HCT116 (cell line): ENCODE data around the gene SPRN. TPM values are rescaled to one million over a fixed set of nuclear protein-coding genes. Genes with fewer than 3 reads are reported as not detected.

ENCODE experiments used
- ATAC-seq: fragments of 200-7000 bp; cut with Tn5 transposase; 2 replicates; pipeline ENCODE4 v1.9.1; 2020; ENCODE audit warnings: mild to moderate bottlenecking, moderate library complexity
- BruUV-seq: library from RNA; stranded (reverse); fragments of 400-500 nt; replicated peaks from 2 replicates; lab custom pipeline; 2021; lab: Mats Ljungman, UMichigan
- CTCF ChIA-PET: fragments of 300-600 bp; sonication (Branson Sonifier 250); formaldehyde crosslinking; loops from one replicate; lab custom pipeline; 2021; ENCODE audit warnings: antibody characterized with exemption; lab: Charles Lee
- POLR2A ChIA-PET: fragments of 300-600, 350-600 bp; sonication (Branson Sonifier 250); formaldehyde crosslinking; loops from one replicate; lab custom pipeline; 2021; ENCODE audit warnings: antibody characterized with exemption; lab: Charles Lee
- RAD21 ChIA-PET, 2 experiments: fragments of 300-600 bp; sonication (Branson Sonifier 250); formaldehyde crosslinking; loops; one replicate each; lab custom pipeline; 2023; ENCODE audit warnings: low total read pairs in 2 of 2; ENCODE audit not compliant: uncharacterized antibody in 2 of 2, unreplicated experiment in 2 of 2, low non-redundant PET in 1 of 2; lab: Charles Lee
- DNase-seq: peaks from one replicate; pipeline ENCODE4 v3.0.0-alpha.2; 2010; ENCODE audit warnings: low read depth, low spot score
- H2AFZ ChIP-seq: fragments of 200-600 bp; shearing (Covaris generic), sonication (generic); 2 replicates; pipeline ENCODE4 v1.6.1; 2017; ENCODE audit warnings: low read depth, mixed run types, mixed read lengths, antibody characterized with exemption, low read length; ENCODE audit not compliant: poor library complexity, severe bottlenecking
- H3K27ac ChIP-seq: 2 replicates; pipeline ENCODE4 v1.5.1; 2012; ENCODE audit warnings: low read depth, low read length
- H3K27me3 ChIP-seq: fragments of 200-600 bp; sonication (generic); 2 replicates; pipeline ENCODE4 v1.6.1; 2016; ENCODE audit warnings: mixed run types, low read length, mixed read lengths; ENCODE audit not compliant: insufficient read depth
- H3K36me3 ChIP-seq, 2 experiments: fragments of 200-500 bp in 1 of 2; fragments of 200-600 bp in 1 of 2; sonication (Bioruptor generic) in 1 of 2; sonication (generic) in 1 of 2; 2 replicates each; pipeline versions ENCODE4 v1.5.1 to v1.6.1; 2014 to 2016; ENCODE audit warnings: low read length in 2 of 2, inconsistent platforms in 1 of 2, mixed read lengths in 1 of 2, mixed run types in 1 of 2; ENCODE audit not compliant: insufficient read depth in 2 of 2, control insufficient read depth in 1 of 2
- H3K4me1 ChIP-seq, 2 experiments: fragments of 200-600 bp in 1 of 2; sonication (generic) in 1 of 2; 2 replicates each; pipeline versions ENCODE4 v1.5.1 to v1.6.1; 2012 to 2017; ENCODE audit warnings: low read length in 2 of 2, inconsistent platforms in 1 of 2, mild to moderate bottlenecking in 1 of 2, mixed read lengths in 1 of 2, mixed run types in 1 of 2, moderate library complexity in 1 of 2; ENCODE audit not compliant: insufficient read depth in 2 of 2, control insufficient read depth in 1 of 2
- H3K4me2 ChIP-seq: fragments of 200-600 bp; sonication (generic); 2 replicates; pipeline ENCODE4 v1.6.1; 2017; ENCODE audit warnings: mixed run types, low read length, mixed read lengths
- H3K4me3 ChIP-seq, 2 experiments: fragments of 200-600 bp in 1 of 2; sonication (generic) in 1 of 2; replicated peaks in 1 of 2; 2 replicates each; pipeline ENCODE4 v1.5.1; 2011 to 2016; ENCODE audit warnings: low read length in 2 of 2, control low read depth in 1 of 2, low read depth in 1 of 2, mild to moderate bottlenecking in 1 of 2, mixed read lengths in 1 of 2, mixed run types in 1 of 2
- H3K79me2 ChIP-seq: fragments of 200-600 bp; sonication (generic); 2 replicates; pipeline ENCODE4 v1.6.1; 2017; ENCODE audit warnings: mild to moderate bottlenecking, mixed run types, low read length, moderate library complexity, mixed read lengths; ENCODE audit not compliant: insufficient read depth
- H3K9ac ChIP-seq: fragments of 200-600 bp; sonication (generic); 2 replicates; pipeline ENCODE4 v1.6.1; 2016; ENCODE audit warnings: low read length, mixed read lengths
- H3K9me2 ChIP-seq: fragments of 200-600 bp; sonication (generic), shearing (Covaris generic); 2 replicates; pipeline ENCODE4 v1.6.1; 2017; ENCODE audit warnings: mixed run types, mild to moderate bottlenecking, moderate library complexity; ENCODE audit not compliant: insufficient read depth
- H3K9me3 ChIP-seq, 2 experiments: fragments of 200-500 bp in 1 of 2; fragments of 200-600 bp in 1 of 2; sonication (Bioruptor generic) in 1 of 2; sonication (generic) in 1 of 2; 2 replicates each; pipeline ENCODE4 v1.6.1; 2014 to 2017; ENCODE audit warnings: low read length in 2 of 2, mixed read lengths in 2 of 2, inconsistent platforms in 1 of 2, low read depth in 1 of 2, mild to moderate bottlenecking in 1 of 2, mixed run types in 1 of 2, moderate library complexity in 1 of 2; ENCODE audit not compliant: control insufficient read depth in 1 of 2, insufficient read depth in 1 of 2
- H4K20me1 ChIP-seq: fragments of 200-600 bp; sonication (generic), shearing (Covaris generic); 2 replicates; pipeline ENCODE4 v1.6.1; 2017; ENCODE audit warnings: mixed run types, mild to moderate bottlenecking, moderate library complexity; ENCODE audit not compliant: insufficient read depth
- ATF3 ChIP-seq: IDR thresholded peaks from 2 replicates; pipeline ENCODE4 v1.6.1; 2012
- CBX3 ChIP-seq: IDR thresholded peaks from 2 replicates; pipeline ENCODE4 v1.6.1; 2012; ENCODE audit warnings: low read depth
- CTCF ChIP-seq, 3 experiments: fragments of 200-600 bp in 1 of 3; sonication (generic) in 1 of 3; IDR thresholded peaks in 2 of 3; conservative IDR thresholded peaks in 1 of 3; 2 replicates each; pipeline ENCODE4 v1.5.1; 2012 to 2017; ENCODE audit warnings: low read depth in 2 of 3, low read length in 2 of 3, antibody characterized with exemption in 1 of 3, borderline replicate concordance in 1 of 3, control low read depth in 1 of 3, mild to moderate bottlenecking in 1 of 3, mixed read lengths in 1 of 3, mixed run types in 1 of 3, moderate library complexity in 1 of 3; ENCODE audit not compliant: insufficient read depth in 1 of 3
- ELF1 ChIP-seq: IDR thresholded peaks from 2 replicates; pipeline ENCODE4 v1.6.1; 2012; ENCODE audit warnings: low read depth, borderline replicate concordance
- EZH2 ChIP-seq: fragments of 200-600 bp; sonication (generic); IDR thresholded peaks from 2 replicates; pipeline ENCODE4 v1.6.1; 2017; ENCODE audit warnings: antibody characterized with exemption, mixed run types
- MAX ChIP-seq: IDR thresholded peaks from 2 replicates; pipeline ENCODE4 v1.6.1; 2012
- POLR2A ChIP-seq: IDR thresholded peaks from 2 replicates; pipeline ENCODE4 v1.7.0; 2011; ENCODE audit warnings: borderline replicate concordance; ENCODE audit not compliant: insufficient read depth, insufficient read length; ENCODE audit errors: extremely low read depth
- POLR2AphosphoS5 ChIP-seq: IDR thresholded peaks from 2 replicates; pipeline ENCODE4 v1.6.1; 2011; ENCODE audit warnings: mild to moderate bottlenecking, low read depth, low read length, moderate library complexity
- RAD21 ChIP-seq: IDR thresholded peaks from 2 replicates; pipeline ENCODE4 v1.6.1; 2012; ENCODE audit warnings: low read depth, mild to moderate bottlenecking
- SIN3A ChIP-seq: IDR thresholded peaks from 2 replicates; pipeline ENCODE4 v1.6.1; 2012; ENCODE audit warnings: low read depth
- SRF ChIP-seq: IDR thresholded peaks from 2 replicates; pipeline ENCODE4 v1.6.1; 2012; ENCODE audit warnings: low read depth
- TCF7L2 ChIP-seq: IDR thresholded peaks from 2 replicates; pipeline ENCODE4 v1.7.0; 2011; ENCODE audit warnings: borderline replicate concordance, inconsistent platforms; ENCODE audit not compliant: insufficient read depth, insufficient read length; ENCODE audit errors: extremely low read depth
- YY1 ChIP-seq: IDR thresholded peaks from 2 replicates; pipeline ENCODE4 v1.6.1; 2011; ENCODE audit warnings: low read length, low read depth, moderate library complexity, mild to moderate bottlenecking; ENCODE audit not compliant: insufficient replicate concordance; ENCODE audit errors: extremely low read depth
- ZBTB33 ChIP-seq: IDR thresholded peaks from 2 replicates; pipeline ENCODE4 v1.6.1; 2011; ENCODE audit warnings: mild to moderate bottlenecking, low read length, moderate library complexity; ENCODE audit not compliant: insufficient replicate concordance; ENCODE audit errors: extremely low read depth
- ZFX ChIP-seq: fragments of 450-650 bp; IDR thresholded peaks from 2 replicates; pipeline ENCODE4 v1.6.1; 2017
- ZNF274 ChIP-seq: fragments of 200-500 bp; sonication (Bioruptor generic); IDR thresholded peaks from 2 replicates; pipeline ENCODE4 v1.6.1; 2014; ENCODE audit warnings: mild to moderate bottlenecking, low read depth, low read length, inconsistent platforms
- intact Hi-C: fragments of 100-400 bp; cut with micrococcal nuclease; formaldehyde crosslinking; loops from 2 replicates; pipeline ENCODE4 v1.10.0; 2022
- total RNA-seq: library from RNA; stranded (reverse); gene quantifications from one replicate; pipeline ENCODE4 v1.2.1, GENCODE V29; 2021; ENCODE audit not compliant: unreplicated experiment

Gene SPRN
- total RNA-seq, 1 experiment from 2014 or later, result not detected

- Histone ChIP-seq H3K4me2 (no peak overlapping the region), H3K4me3 (no peak overlapping the region), H4K20me1 (no peaks in the 10 kb centered on the region), H3K27ac (no peak overlapping the region), H3K36me3 (peaks cover 0 to 7% of the 10 kb centered on the region in 2 experiments; a peak in 3 of 4 replicates), H3K4me1 (no peaks in the 10 kb centered on the region), H3K27me3 (no peaks in the 10 kb centered on the region), H3K9ac (no peak overlapping the region), H2AFZ (no peak overlapping the region), H3K9me2 (no peaks in the 10 kb centered on the region), H3K9me3 (no peaks in the 10 kb centered on the region), H3K79me2 (peaks cover 54% of the 10 kb centered on the region)
- no TSS peak for BruUV-seq
- RAD21 ChIA-PET, result no interaction called here
- TF ChIP-seq SRF, result no peak
- TF ChIP-seq MAX, result no peak
- no peak for TF ChIP-seq ELF1
- TF ChIP-seq EZH2, result no peak
- TF ChIP-seq TCF7L2, result no peak
- no peak for TF ChIP-seq POLR2AphosphoS5
- TF ChIP-seq POLR2A, result no peak
- no peak for TF ChIP-seq ZBTB33
- TF ChIP-seq RAD21, result no peak
- no peak for TF ChIP-seq CTCF (IDR thresholded peaks at IDR 0.05 in 2 of 3, conservative IDR thresholded peaks at IDR 0.05 in 1 of 3; ENCODE audit: borderline replicate concordance in 1 of 3, insufficient read depth in 1 of 3, low read depth in 2 of 3, low read length in 2 of 3)
- no peak for TF ChIP-seq YY1
- TF ChIP-seq ZNF274, result no peak
- TF ChIP-seq CBX3, result no peak
- no peak for TF ChIP-seq ATF3
- no peak for TF ChIP-seq ZFX
- TF ChIP-seq SIN3A, result no peak
- POLR2A ChIA-PET, result no interaction called here
- CTCF ChIA-PET, result no interaction called here
- intact Hi-C loops, result no loop called here
- ATAC-seq (no peak), DNase-seq (no peak)
Observed at GRCh38 chr10:133405272-133405671, 19.2 kb downstream of the SPRN start.
